ENCODE data around the gene CLEC11A.
"Not testable (repeated sequence)": the region's sequence is repeated elsewhere in the genome, so short reads cannot be mapped to it uniquely, and the experiment has no call there.

The CLEC11A gene

DNA sequence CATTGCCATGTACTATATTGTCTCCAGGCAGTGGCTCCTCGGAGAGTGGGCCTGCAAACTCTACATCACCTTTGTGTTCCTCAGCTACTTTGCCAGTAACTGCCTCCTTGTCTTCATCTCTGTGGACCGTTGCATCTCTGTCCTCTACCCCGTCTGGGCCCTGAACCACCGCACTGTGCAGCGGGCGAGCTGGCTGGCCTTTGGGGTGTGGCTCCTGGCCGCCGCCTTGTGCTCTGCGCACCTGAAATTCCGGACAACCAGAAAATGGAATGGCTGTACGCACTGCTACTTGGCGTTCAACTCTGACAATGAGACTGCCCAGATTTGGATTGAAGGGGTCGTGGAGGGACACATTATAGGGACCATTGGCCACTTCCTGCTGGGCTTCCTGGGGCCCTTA is 47.7 kb downstream of the CLEC11A start:
- TF ChIP-seq, protein P1, sequence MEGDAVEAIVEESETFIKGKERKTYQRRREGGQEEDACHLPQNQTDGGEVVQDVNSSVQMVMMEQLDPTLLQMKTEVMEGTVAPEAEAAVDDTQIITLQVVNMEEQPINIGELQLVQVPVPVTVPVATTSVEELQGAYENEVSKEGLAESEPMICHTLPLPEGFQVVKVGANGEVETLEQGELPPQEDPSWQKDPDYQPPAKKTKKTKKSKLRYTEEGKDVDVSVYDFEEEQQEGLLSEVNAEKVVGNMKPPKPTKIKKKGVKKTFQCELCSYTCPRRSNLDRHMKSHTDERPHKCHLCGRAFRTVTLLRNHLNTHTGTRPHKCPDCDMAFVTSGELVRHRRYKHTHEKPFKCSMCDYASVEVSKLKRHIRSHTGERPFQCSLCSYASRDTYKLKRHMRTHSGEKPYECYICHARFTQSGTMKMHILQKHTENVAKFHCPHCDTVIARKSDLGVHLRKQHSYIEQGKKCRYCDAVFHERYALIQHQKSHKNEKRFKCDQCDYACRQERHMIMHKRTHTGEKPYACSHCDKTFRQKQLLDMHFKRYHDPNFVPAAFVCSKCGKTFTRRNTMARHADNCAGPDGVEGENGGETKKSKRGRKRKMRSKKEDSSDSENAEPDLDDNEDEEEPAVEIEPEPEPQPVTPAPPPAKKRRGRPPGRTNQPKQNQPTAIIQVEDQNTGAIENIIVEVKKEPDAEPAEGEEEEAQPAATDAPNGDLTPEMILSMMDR (IDR thresholded peaks at IDR 0.05; ENCODE audit: low read depth, low read length): no peak
- no peak overlapping the region for H3K4me3 ChIP-seq (ENCODE audit: low read depth, low read length)

DNA sequence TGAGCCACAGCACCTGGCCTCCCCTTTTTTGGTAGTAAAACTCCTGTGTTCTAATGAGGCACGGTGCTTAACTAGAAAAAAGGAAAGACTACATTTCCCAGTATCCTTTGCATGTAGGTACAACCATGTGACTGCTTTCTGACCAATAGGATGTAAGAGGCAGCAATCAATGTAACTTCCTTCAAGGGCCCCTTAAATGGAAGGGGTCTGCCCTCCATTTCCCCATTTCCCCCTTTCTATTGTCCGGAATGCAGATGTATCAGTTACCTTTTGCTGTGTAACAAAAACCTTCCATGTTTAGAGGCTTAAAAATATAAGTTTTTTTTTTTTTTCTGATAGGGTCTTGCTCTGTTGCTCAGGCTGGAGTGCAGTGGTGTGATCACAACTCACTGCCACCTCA is 49.3 kb downstream of the CLEC11A start:
- no peak overlapping the region for H3K4me3 ChIP-seq (ENCODE audit: low read depth, low read length)
- TF ChIP-seq, protein P1 (IDR thresholded peaks at IDR 0.05; ENCODE audit: low read depth, low read length): no peak

DNA sequence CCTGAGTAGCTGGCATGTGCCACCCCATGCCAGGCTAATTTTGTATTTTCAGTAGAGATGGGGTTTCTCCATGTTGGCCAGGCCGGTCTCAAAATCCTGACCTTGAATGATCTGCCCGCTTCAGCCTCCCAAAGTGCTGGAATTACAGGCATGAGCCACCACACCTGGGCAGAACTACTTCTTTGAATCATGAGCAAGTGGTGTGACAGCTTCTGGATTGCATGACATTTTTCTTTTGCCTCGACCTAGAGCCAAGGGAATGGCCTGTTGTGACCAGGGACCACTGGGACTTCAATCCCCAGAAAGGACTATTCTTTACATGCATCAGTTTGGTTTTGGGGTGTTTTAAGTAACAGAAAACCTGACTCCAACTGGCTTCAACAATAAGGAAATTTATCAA is 49.7 kb downstream of the CLEC11A start:
- H3K4me3 ChIP-seq (ENCODE audit: low read depth, low read length): not testable (repeated sequence)

DNA sequence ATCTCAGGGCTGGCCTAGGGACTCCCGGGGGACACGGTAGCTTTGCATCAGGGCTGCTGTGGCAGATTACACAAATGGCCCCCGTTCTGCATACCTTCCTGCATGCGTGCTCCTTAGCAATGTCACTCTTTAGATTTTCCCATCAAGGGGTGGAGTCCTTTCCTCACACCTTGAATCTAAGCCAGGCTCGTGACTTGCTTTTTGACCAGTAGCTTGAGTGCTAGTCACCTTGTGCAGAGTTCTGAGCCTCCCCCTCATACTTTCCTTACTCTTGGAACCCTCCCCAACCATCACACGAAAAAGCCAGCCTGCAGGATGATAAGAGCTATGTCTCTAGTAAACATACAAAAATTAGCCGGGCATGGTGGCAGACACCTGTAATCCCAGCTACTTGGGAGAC is 50.3 kb downstream of the CLEC11A start:
- H3K4me3 ChIP-seq (ENCODE audit: low read depth, low read length): not testable (repeated sequence)
